Measurements from ENCODE around the gene SBK2.

Gene SBK2

DNA sequence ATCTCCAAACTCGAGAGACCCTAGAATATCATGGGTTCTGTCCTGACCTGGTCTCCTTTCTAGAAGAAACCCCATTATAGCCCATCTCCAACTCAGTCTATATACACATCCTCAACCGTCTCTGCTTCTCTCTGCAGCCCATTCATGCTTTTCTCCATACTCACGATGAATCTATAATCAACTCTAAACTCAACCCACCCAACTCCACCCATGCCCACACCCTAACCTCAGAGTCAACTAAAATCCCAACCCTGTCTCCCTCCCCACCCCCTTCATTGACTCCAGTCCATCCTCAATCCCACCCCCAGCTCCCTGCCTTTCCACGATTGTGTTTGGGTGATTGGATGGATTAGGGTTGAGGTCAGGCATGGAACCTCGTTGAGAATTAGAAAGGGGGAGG, 6.6 kb upstream of the SBK2 start:
- Histone ChIP-seq H3K9me2 (replicated peaks; ENCODE audit: insufficient read depth, low read length) (no peaks in the 10 kb centered on the region), H4K20me1 (ENCODE audit: insufficient read depth, low read length) (no peaks in the 10 kb centered on the region), H3K9ac (ENCODE audit: low read length) (no peak overlapping the region), H2AFZ (ENCODE audit: low read length) (no peak overlapping the region), H3K36me3 (replicated peaks; ENCODE audit: insufficient read depth, low read length) (no peaks in the 10 kb centered on the region), H3K4me3 (ENCODE audit: low read length) (no peak overlapping the region), H3K27me3 (replicated peaks; ENCODE audit: insufficient read depth, low read length) (peaks cover 86% of the 10 kb centered on the region), H3K4me2 (ENCODE audit: low read depth, low read length) (no peak overlapping the region), H3F3A (ENCODE audit: insufficient read depth, low read length) (no peaks in the 10 kb centered on the region), H3K27ac (ENCODE audit: low read length) (no peak overlapping the region), H3K79me2 (ENCODE audit: low read length) (no peaks in the 10 kb centered on the region), H3K4me1 (ENCODE audit: low read length) (no peaks in the 10 kb centered on the region), H3K9me3 (replicated peaks; ENCODE audit: insufficient read depth, low read length) (no peaks in the 10 kb centered on the region)
- DNase-seq: no peak
- TF ChIP-seq CTCF (IDR thresholded peaks at IDR 0.05; ENCODE audit: low read length) (no peak), EZH2phosphoT487 (IDR thresholded peaks at IDR 0.05; ENCODE audit: low read length) (no peak), EZH2 (optimal IDR thresholded peaks at IDR 0.05; ENCODE audit: low read depth, low read length) (no peak)

DNA sequence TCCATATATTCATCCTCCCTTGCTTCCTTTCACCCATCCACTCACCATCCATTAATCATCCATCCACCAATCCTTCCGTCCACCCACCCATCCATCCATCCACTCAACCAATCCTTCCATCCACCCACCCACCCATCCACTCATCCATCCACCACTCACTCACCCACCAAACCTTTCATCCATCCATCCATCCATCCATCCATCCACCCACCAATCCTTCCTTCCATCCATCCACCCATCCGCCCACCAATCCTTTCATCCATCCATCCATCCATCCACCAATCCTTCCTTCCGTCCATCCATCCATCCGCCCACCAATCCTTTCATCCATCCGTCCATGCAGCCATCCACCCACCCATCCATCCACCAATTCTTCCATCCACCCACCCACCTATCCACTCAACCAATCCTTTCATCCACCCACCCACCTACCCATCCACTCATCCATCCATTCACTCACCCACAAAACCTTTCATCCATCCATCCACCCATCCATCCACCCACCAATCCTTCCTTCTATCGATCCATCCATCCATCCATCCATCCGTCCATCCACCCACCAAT, 5.4 kb upstream of the SBK2 start:
- Histone ChIP-seq H3K4me2 (ENCODE audit: low read depth, low read length) (no peak overlapping the region), H3K9me3 (replicated peaks; ENCODE audit: insufficient read depth, low read length) (no peaks in the 10 kb centered on the region), H2AFZ (ENCODE audit: low read length) (no peak overlapping the region), H3K36me3 (replicated peaks; ENCODE audit: insufficient read depth, low read length) (no peaks in the 10 kb centered on the region), H3K27ac (ENCODE audit: low read length) (no peak overlapping the region), H3K9ac (ENCODE audit: low read length) (no peak overlapping the region), H4K20me1 (ENCODE audit: insufficient read depth, low read length) (no peaks in the 10 kb centered on the region), H3K4me3 (ENCODE audit: low read length) (no peak overlapping the region), H3K27me3 (replicated peaks; ENCODE audit: insufficient read depth, low read length) (peaks cover 79% of the 10 kb centered on the region), H3K9me2 (replicated peaks; ENCODE audit: insufficient read depth, low read length) (no peaks in the 10 kb centered on the region), H3F3A (ENCODE audit: insufficient read depth, low read length) (no peaks in the 10 kb centered on the region), H3K4me1 (ENCODE audit: low read length) (no peaks in the 10 kb centered on the region), H3K79me2 (ENCODE audit: low read length) (no peaks in the 10 kb centered on the region)
- no peak for TF ChIP-seq CTCF (IDR thresholded peaks at IDR 0.05; ENCODE audit: low read length)
- TF ChIP-seq EZH2 (optimal IDR thresholded peaks at IDR 0.05; ENCODE audit: low read depth, low read length): no peak
- TF ChIP-seq EZH2phosphoT487 (IDR thresholded peaks at IDR 0.05; ENCODE audit: low read length): no peak
- DNase-seq: no peak

DNA sequence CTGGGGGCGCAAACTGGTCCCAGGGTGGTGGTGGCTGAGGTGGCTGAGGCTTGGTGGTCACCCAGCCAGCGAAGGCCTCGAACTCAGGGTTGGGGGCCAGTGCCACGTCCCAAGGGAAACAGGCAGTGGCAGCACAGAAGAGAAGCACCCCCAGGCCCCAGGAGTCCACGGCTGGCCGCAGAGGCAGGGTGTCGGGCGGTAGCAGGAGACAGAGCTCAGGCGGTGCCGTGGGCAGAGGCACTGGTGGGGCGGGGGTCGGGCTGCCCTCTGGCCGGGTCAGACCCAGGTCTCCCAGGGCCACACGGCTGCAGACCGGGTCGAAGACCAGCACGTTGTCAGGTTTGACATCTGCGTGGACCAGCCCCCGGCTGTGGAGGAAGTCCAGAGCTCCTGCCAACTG, 4.2 kb upstream of the SBK2 start:
- Histone ChIP-seq H3K79me2 (ENCODE audit: low read length) (no peaks in the 10 kb centered on the region), H2AFZ (ENCODE audit: low read length) (no peak overlapping the region), H3K36me3 (replicated peaks; ENCODE audit: insufficient read depth, low read length) (no peaks in the 10 kb centered on the region), H3K9ac (ENCODE audit: low read length) (no peak overlapping the region), H4K20me1 (ENCODE audit: insufficient read depth, low read length) (no peaks in the 10 kb centered on the region), H3K9me2 (replicated peaks; ENCODE audit: insufficient read depth, low read length) (no peaks in the 10 kb centered on the region), H3K9me3 (replicated peaks; ENCODE audit: insufficient read depth, low read length) (no peaks in the 10 kb centered on the region), H3K4me1 (ENCODE audit: low read length) (no peaks in the 10 kb centered on the region), H3K27me3 (replicated peaks; ENCODE audit: insufficient read depth, low read length) (peaks cover 73% of the 10 kb centered on the region), H3K4me2 (ENCODE audit: low read depth, low read length) (no peak overlapping the region), H3K4me3 (ENCODE audit: low read length) (no peak overlapping the region), H3F3A (ENCODE audit: insufficient read depth, low read length) (no peaks in the 10 kb centered on the region), H3K27ac (ENCODE audit: low read length) (no peak overlapping the region)
- no peak for TF ChIP-seq CTCF (IDR thresholded peaks at IDR 0.05; ENCODE audit: low read length)
- no peak for TF ChIP-seq EZH2 (optimal IDR thresholded peaks at IDR 0.05; ENCODE audit: low read depth, low read length)
- TF ChIP-seq EZH2phosphoT487 (IDR thresholded peaks at IDR 0.05; ENCODE audit: low read length): no peak
- DNase-seq: no peak

All from MM.1S (cell line).